ENCODE results near the gene NTRK2.
"Not testable (repeated sequence)": the region's sequence is repeated elsewhere in the genome, so short reads cannot be mapped to it uniquely, and the experiment has no call there.

NTRK2 gene

DNA sequence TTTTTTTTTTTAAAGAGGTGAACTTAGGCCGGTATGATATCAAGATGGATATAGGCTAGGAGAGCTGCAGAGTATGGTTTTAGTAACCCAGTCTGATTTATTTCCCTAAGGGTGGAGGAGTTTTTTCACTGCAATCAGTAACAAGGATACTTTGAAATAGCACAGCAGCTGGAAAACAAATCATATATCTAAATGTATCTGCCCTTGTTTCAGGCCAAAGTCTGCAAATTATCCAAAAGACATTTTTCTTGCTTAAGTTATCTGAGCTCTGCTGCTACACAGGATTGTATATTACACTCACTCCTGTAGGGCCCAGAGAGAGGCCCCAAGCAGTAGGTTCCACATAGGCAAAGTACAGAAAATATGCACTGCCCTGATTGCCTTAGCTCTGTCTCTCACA is 222.4 kb downstream of the NTRK2 start:
- no peak for DNase-seq (ENCODE audit: low read depth in 2 of 2)

DNA sequence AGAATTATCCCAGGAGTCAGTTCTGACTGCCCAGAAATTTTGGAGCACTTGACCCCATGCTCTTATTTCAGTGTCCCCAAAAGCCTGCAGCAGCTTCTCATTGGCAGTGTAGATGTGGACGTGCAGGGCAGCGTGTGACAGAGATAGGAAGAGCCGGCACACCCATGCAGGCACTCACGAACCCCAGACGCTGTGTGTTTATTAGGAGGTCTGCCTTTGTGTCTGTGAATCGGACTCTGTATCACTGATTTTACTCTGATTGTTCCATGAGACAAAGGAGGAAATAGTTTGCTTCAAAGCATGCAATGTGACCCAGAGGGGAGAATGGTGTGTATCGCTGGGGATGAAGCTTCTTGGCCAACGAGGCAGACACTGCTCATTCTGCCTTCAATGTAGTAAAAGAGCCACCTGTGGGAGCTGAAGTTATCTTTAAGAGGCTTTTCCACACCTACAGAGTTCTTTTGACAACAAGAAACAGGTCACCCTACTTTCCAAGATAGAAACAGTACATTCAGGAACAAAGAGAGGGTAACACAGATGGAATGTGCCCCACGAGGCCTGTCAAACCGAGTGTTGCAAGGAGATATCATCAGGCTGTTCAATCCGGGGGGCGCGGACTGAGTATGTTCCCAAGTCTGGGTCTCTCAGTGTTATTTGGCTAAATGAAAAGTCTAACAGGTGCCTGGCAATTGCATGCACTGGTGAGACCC is 224.0 kb downstream of the NTRK2 start:
- DNase-seq (ENCODE audit: low read depth in 2 of 2): no peak

DNA sequence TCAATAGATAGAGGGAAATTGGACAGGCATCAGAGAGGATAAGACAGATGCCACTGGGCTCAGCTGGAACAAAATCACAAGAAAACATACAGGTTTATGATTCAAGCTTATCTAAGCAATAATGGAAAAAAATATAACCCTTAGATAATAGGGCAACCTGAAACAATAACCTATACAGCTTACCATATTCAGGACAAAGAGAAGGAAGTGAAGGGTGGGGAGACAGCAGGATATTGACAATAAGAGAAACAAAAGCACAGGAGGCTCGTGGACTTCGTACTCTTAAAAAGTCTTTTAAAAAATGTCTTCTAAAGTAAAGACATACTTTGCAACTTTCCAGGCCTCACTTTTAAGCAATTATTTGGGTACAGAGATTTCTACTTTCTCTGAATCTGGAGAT is 225.3 kb downstream of the NTRK2 start:
- DNase-seq (ENCODE audit: low read depth in 2 of 2): no peak

DNA sequence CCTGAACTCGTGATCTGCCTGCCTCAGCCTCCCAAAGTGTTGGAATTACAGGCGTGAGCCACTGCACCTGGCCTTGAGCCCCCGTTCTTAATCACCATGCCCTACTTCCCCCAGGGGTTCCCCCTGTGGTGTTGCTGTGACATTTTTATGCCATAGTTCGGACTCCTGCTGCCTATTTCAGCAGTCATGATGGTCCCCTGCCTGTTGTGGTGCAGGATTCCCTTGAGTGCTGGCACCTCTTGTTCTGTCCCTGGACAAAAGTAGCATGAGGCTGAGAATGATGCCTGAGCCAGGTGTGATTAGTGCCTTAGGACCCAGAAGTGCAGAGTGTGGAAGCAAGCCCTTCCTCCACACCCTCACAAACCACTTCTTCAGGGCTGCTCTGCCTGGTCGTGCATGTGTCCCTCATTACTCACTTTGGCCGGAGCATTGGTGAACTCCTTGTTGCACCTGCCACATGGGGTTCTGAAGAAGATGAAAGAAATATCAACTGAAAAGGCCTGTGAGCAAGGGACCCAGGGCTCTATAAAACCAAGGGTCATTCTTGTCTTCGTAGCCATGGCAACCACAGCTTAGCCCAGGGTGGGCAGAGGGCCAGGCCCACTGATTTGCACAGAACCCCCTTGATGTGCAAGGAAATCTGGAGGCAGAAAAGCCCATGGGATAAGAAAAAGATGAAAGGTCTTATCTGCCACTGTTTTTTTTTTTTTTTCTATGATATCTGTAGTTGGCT is 228.0 kb downstream of the NTRK2 start:
- no peak for DNase-seq (ENCODE audit: low read depth in 2 of 2)

DNA sequence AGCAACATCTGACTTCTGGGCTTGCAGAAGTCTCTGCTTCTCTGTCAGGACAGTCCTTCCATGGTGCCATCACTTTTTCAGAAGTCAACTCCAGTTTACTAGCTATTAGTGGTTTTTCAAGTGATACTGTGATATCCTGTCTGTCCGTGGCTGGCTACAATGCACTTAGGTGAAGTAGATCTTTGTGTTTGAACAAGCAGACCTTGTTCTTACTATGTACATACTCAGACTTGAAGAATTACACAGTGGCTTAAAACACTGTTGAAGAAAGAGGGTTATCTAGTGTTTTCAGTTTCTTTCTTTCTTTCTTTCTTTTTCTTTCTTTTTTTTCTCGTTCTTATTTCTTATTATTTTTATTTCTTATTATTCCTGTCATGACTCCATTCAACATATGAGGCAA is 228.7 kb downstream of the NTRK2 start:
- DNase-seq (ENCODE audit: low read depth in 2 of 2): no peak

DNA sequence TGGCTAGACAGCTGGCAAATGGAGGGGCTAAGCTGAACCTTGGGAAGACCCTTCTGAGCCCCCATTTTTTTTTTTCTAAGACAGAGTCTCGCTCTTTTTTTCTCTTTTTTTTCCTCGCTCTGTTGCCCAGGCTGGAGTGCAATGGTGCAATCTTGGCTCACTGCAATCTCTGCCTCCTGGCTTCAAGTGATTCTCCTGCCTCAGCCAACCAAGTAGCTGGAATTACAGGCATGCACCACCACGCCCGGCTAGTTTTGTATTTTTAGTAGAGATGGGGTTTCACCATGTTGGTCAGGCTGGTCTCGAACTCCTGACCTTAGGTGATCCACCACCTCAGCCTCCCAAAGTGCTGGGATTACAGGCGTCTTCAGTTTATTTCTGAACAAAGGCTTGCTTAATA is 229.1 kb downstream of the NTRK2 start:
- DNase-seq (ENCODE audit: low read depth in 2 of 2): not testable (repeated sequence)

DNA sequence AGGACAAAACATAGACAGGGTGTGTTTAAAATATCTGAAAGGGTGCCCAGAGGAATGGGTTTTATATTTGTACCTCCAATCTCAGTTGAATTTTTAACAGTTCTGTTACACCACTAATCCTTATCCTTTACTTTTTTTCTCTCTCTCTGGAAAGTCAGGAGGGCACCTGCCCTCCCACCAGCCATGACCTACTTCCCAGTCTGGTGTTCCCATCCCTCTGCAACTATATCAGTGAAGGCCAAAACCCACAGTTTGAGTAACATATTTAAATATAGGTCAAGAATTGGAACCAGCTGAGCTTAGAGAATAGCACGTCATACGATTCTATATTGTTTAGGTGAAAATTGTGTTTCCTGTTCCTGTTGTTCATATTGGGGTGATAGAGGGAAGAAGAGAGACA is 229.8 kb downstream of the NTRK2 start:
- DNase-seq (ENCODE audit: low read depth in 2 of 2): no peak

DNA sequence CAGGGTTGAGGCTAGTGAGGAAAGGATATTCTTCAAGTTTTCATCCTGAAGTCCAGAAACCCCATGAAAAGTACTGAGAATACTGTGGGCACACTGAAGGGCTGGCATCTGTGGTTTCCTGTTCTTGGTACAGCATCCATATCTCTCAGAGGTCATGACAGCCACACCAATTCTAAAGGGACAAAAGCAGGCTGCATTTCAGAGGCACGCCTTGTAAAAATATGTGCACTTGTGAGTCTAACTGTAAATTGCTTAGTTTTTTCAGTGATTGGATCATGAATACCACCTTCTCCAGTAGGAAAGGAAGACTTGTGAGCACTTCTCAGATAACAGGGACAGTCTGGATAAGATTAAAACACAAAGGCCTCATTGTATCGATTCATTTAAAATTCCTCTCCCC is 230.9 kb downstream of the NTRK2 start:
- no peak for DNase-seq (ENCODE audit: low read depth in 2 of 2)

DNA sequence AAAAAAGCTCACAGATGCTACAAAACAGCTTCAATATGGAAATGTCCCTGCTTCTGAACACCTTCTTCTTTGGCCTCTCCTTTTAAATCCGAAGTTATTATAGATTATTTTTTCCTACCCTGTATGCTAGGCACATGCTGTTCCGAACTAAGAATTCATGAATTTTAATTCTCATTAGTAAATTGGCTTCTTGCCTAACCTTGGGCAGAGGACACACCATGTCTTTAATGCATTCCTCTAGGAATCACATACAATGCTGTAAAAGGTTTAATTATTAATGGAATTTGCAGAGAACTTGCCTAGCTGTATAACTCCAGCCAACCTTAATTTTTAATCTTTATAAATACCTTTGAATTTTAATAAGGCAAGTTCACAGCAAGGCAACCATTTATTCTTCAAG is 234.4 kb downstream of the NTRK2 start:
- no peak for DNase-seq (ENCODE audit: low read depth in 2 of 2)

DNA sequence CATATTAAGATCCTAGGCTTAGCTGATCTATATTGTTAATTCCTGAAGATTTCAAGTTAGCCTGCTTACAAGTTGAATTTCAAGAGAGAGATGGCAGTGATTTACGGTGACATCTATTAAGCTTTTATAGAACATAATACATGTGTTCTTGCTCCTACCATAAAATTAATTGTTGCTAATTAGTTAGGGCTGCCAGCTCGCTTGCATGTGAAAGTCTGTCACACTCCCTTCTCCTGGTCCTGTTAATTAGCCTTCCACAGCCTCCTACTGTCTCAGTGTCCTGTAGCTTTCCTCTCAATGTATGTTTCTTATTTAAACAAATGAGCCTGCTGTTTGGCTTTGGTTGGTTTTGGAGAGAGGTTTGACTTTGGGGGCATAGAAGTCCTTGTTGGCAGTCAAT is 247.2 kb downstream of the NTRK2 start:
- no peak for DNase-seq (ENCODE audit: low read depth in 2 of 2)

DNA sequence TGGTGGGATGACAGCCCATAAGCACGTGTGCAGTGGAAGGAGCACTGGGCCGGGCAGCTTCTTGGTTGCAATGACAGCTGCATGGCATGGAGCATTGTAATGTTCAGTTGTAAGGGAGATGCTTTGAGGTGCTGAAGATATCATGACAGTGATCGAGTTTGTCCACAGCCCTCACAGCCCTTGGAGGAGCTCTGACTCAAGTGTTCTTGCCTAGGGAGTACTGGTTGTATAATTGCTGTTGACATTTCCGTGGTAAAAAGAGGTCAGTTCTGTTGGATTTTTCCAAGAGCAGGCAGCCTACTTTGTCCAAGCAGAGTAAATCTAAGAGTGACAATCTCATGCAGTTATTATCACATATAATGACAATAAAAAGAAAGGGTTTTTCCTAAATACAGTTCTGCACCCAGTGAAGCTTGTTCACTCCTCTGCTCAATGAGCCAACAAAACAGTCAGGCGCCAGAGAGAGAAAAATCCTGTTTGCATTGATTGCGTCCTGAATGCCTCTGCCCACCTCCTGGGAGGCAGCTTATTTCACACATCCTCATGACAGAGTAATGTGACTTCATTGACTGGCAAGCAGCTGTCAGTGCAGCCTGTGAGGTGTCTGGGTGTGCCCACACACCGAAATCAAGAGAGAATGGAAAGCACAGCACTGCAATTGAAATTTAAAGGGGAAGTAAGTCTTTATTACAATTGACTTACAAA is 248.0 kb downstream of the NTRK2 start:
- no peak for DNase-seq (ENCODE audit: low read depth in 2 of 2)

DNA sequence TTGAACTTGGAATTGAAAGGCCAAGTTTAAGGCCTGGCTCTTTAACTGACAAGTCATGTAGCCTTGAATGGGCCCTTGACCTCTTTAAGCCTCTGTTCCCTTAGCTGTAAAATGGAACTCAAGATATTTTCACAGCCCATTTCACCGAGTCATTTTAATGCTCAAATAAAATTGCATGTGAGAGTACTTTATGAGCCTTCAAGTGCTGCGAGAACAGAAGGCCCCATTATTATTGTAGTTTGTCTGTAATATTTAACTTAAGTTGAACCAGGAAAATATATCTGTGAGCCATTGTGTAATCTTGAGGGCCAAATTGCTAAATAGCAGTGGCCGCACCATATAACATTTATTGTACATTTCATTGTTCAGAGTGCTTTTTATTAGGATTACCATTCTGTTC is 249.9 kb downstream of the NTRK2 start:
- DNase-seq (ENCODE audit: low read depth in 2 of 2): no peak

DNA sequence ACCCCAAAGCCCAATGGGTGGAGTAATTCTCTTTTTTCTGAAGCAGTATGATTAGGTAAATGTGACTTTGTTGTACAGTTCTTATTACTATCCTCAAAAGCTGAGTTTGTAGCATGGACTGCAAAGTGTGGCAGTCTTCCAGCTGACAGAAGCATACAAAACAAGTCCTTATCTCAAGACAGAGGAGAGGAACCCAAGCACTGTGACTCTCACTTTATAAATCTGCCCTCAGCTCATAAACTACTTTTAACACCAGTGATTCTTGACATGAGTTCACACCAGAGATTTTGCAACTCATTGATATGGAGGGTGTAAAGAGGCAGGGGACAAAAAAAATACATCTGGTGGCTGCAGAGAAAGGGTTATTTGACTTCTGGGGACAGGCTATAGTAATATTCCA is 251.6 kb downstream of the NTRK2 start:
- DNase-seq (ENCODE audit: low read depth in 2 of 2): no peak

DNA sequence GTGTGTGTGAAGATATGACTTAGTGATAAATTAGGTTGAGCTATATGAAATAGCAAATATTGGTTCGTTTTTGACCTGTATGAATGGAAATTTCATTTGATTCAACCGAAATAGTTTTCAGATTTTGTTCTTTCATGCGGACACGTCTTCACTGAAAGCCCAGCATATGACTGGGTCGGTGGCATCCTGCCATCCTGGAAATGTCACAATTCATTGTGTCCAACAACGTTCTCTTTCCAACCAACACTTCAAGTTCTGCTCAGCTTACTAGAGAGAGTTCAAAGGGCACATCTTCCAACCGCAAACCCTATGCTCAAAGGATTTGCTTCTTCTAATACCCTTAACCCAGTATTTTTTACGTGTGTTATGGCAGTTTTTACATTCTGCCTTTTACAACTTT is 252.5 kb downstream of the NTRK2 start:
- DNase-seq (ENCODE audit: low read depth in 2 of 2): no peak

DNA sequence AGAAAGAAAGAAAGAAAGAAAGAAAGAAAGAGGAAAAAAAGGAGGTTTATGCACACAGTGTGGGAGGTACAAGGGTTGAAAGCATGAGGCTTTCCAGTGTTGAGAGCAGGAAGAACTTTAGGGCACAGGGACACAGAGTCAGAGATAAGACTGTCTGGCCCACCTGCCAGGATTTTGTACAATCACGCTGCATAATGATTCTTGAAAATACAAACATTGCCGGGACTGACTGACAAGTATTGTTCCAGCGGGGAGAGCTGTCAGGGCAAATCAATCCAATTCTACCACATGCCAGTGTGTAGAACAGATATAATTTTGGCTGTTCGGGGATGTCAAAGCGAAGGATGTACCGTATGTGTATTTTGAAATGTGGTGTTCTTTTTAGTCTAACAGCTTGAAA is 254.7 kb downstream of the NTRK2 start:
- no peak for DNase-seq (ENCODE audit: low read depth in 2 of 2)

DNA sequence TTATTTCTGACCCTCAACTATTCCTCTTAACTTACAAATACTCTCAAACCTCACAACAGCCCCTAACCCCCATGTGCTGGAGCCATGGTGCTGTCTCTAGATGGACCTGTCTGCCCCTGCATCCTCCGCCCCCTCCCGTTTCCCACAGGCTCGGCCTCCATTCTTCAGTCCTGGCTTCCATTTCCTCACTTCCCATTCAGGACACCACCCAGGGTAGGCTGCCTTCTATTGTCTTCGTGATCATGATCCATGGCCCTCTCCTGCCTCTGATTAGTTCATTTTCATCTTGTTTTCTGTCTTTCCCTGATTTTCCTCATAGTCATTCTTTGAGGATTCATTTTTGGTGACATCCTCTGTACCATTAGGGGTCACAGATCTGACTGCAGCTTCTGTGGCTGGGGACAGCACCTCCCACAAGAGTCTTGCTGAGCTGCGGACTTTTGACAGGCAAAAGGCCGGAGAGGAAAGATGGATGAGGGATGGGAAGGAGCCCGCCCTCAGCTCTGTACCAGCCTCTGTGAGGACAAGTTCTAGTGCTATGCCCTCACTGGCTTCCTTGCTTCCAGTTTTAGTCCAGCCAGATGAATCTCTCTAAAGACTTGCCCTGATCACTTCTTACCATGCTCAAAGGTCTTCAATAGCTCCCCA is 255.8 kb downstream of the NTRK2 start:
- no peak for DNase-seq (ENCODE audit: low read depth in 2 of 2)

DNA sequence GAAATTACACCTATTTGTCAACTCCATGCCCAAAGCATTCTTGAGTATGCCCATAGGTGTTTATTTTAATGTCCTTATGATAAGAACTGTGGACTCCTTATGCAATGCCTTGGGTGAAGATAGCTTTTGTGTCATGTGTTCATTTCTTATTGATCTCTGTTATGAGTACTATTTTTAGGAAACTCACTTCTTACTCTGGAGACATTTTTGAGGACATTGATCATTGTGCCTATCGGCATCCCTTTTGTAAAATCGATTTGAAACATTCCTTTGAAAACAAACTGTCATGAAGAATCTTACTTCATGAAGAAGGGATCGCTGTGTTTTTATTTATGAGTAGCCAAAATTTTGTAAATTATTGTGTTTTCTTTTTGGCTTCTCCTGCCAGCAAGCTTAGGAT is 257.3 kb downstream of the NTRK2 start:
- DNase-seq (ENCODE audit: low read depth in 2 of 2): no peak

DNA sequence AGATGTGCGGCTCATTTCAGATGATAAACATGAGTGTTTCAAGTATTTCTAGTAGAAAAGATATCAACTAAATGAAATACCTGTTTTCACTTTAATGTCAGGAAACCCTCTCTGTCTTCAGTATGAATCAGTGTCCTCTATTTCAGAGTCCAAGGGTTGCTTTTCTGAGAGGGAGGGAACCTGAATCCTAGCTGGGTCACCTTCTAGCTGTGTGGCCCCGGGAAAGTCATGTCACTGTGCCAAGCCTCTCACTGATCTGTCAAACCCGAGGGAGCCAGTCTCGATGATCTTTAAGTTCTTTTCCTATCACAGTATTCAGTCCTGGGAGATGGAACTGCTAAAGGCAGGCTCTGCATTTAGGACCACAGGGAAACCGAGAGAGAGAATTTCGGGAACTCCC is 258.9 kb downstream of the NTRK2 start:
- DNase-seq (ENCODE audit: low read depth in 2 of 2): no peak

DNA sequence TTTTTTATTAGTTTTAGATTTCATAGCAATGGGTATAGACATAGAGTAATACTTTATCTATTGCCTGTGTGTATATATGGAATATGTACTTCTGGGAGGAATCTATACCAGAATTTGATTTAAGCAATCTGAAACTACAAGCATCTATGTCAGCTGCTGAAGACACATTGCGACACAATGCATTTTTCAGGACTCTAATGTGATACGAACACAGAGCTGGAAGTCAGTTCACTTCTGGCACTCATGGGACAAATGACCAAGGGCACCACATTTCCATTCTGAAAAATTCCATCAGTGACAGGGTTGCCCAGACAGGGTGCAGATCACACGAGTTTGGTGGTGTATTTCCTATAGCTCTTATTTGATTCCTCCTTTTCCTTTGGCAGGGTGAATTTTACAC is 259.5 kb downstream of the NTRK2 start:
- no peak for DNase-seq (ENCODE audit: low read depth in 2 of 2)

DNA sequence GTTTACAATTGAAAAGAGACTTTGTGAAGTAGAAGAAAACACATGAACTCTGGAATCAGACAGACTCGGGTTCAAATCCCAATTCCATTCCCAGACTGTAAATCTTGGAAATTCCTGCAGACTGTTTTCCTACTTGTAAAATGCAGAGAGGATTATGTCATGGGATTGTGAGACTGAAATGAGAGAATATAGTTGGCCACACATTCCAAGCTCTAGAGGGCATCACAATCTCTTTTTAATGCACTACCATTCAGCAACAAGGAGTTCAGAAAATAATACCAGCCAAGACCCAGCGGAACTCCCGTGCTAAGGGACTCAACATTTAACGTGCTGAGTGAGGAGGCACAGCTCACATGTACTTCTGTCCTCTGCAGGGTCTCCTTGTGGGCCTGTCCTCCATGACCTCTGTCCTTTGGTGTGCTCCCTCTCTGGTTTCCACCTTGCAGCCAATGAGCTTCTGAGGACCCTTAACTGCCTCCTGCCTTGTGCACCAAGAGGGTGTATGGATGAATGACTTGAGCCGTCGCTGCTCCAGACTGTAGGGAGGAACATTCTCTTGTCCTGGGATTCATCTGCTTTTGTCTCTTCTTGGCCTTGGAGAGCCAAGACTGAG is 263.5 kb downstream of the NTRK2 start:
- DNase-seq (ENCODE audit: low read depth in 2 of 2): no peak

DNA sequence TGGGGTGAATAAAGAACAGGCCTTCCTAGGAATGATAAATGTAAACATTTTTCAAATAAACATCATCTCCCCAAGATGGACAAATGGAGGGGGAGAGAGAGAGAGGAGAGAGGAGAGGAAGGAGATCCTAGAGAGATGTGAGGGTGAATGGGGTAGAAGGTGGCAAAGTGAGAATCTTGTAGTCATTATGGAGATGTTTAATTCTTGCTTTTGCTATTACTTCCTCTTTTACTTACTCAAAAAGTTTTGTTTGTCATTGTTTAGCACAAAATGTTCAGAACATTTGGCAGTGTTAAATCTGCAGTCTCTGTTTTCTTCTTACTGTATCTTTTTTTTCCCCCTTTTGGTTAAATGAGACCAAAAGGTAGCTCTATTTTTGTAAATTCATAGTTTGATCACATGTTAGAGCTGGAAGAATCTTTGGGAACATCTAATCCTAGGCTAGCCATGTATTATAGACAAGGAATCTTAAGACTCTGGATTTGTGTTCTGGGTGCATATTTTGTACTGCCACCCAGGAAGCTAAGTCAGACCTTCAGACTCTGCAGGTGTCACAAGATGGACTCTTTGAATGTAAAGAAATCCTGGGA is 266.1 kb downstream of the NTRK2 start:
- DNase-seq (ENCODE audit: low read depth in 2 of 2): no peak

DNA sequence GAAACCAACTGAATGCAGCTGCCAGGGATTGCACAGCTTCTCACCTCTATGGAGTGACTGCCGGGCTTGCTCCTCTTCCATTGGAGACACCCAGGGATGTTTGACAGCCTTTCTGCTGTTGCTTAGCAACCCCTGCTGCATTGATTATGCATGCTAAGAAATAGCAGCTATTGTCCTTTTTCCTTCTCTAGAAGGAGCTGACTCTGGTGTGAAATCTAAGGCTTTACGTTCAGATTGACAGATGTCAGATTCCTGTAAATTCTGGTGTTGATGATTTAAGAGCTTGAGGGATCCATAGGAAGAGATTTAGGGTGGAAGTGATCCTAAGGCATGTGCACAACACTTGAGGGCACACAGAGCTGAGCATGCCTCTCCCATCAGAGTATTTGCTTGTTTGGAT is 267.7 kb downstream of the NTRK2 start:
- no peak for DNase-seq (ENCODE audit: low read depth in 2 of 2)
